GM18867 (cell line): ENCODE results near the gene NUDT22.

Source experiments
- ATAC-seq: cut with Tn5 transposase; IDR thresholded peaks from one replicate; pipeline ENCODE4 v1.9.1; 2021; ENCODE audit warnings: mild to moderate bottlenecking, moderate library complexity; ENCODE audit not compliant: unreplicated experiment

NUDT22 gene

GRCh38 chr11:64226507-64227051, 505 bp downstream of the NUDT22 start:
- ATAC-seq: peak; percentile 34

DNA sequence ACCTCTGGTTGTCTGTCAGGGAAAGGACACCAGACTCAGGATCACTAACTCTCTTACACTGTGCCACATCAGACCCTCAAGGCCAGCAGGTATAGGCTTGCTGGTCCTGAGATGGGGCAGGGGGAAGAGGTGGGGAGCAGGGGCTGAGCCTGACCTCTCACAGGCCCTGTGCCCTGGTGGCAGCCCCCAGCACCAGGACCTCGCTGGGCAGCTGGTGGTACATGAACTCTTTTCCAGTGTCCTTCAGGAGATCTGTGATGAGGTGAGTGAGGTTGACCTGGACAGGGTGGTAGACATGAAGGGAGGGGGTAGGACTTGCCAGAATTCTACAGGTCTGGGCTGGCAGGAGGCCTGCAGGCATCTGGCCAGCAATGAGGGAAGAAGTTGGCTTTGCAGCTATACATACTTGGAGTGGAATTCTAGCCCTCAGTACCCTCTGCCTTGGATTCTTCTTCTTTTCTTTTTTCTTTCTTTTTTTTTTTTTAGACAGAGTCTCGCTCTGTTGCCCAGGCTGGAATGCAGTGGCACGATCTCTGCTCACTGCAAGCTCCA, 1.4 kb downstream of the NUDT22 start:
- no peak for ATAC-seq

- ATAC-seq: no peak
Observed at GRCh38 chr11:64229090-64229743, 3.1 kb downstream of the NUDT22 start.

- no peak for ATAC-seq
Observed at GRCh38 chr11:64229744-64230170, 3.7 kb downstream of the NUDT22 start.

GRCh38 chr11:64230171-64230984, 4.3 kb downstream of the NUDT22 start, which contains the start of gene DNAJC4:
DNAJC4 (plus strand) TSS chr11:64230548; CDS start chr11:64230855, 307 bp downstream.
- peak; percentile 43 for ATAC-seq

DNA sequence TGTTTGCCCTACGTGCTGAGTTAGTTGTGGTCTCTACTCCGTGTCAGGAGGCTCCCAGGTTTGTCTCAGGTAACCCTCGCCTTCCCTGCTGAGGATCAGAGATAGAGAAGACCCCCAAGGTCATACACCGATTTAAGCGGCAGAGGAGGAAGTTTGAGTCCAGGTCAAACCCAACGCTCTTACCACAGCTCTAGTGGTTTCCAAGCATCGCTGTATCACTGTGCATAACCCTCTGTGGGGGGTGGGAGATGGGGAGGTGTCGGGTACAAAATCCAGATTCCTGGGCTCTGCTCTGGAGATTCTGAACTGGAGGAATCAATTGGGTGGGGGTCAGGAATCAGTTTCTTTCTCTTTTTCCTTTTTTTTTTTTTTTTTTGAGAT, 4.9 kb downstream of the NUDT22 start:
- ATAC-seq: no peak

DNA sequence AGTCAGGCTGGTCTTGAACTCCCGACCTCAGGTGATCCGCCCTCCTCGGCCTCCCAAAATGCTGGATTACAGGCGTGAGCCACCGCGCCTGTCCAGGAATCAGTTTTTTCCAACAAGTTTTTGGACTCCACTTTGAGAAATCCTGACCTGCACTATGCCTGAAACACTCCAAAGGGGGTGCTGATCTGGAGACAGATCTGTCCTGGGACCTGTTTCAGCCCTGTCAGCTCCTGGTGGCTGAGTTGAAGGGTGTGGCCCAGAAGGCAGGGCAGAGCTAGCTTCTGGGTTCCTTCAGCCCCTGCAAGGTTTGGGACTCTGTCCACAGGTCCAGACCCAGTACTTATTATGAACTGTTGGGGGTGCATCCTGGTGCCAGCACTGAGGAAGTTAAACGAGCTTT, 5.5 kb downstream of the NUDT22 start:
- ATAC-seq: no peak

DNA sequence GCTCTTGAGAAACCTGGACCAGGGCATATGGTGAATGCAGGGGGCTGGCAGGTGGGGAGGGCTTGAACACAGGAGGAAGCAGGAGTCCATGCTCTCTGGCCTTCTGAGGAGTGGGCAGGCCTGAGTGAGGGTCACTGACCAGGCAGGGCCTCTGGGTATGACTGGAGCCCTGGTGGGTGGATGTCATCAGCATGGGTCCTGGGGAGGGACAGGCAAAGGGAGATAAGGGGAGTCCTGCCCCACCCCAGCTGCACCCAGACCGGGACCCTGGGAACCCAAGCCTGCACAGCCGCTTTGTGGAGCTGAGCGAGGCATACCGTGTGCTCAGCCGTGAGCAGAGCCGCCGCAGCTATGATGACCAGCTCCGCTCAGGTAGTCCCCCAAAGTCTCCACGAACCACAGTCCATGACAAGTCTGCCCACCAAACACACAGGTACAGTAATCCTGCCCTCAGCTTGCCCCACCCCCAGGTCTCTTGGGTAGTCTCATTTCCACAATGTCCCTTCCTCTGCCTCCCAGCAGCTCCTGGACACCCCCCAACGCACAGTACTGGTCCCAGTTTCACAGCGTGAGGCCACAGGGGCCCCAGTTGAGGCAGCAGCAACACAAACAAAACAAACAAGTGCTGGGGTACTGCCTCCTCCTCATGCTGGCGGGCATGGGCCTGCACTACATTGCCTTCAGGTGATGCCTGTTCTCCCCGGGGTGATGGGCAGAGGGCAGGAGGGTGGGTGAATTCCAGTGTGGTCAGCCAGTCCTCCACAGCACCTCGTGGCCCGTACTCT, 6.3 kb downstream of the NUDT22 start:
- ATAC-seq: no peak

DNA sequence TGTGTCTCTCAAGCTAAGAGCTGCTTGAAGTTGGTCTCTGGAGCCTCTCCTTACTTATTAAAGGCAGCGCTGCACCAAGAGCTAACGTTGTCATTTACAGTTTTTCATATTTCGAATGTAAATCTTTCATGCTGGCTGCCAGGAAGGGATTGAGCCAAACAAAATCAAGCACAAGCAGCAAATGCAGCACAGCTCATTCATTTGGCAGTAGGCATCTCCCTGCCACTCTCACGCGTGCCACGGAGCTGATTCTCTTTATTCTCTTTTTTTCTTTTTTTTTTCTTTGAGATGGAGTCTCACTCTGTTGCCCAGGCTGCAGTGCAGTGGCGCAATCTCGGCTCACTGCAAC, 6.9 kb downstream of the NUDT22 start:
- ATAC-seq: no peak

- peak; percentile 34 for ATAC-seq
Observed at GRCh38 chr11:64233913-64234586, 8.0 kb downstream of the NUDT22 start, which contains the start of gene VEGFB. VEGFB (plus strand) TSS chr11:64234584; CDS start chr11:64234834, 250 bp downstream.

GRCh38 chr11:64234647-64235379, 8.7 kb downstream of the NUDT22 start:
- ATAC-seq: peak; percentile 26

DNA sequence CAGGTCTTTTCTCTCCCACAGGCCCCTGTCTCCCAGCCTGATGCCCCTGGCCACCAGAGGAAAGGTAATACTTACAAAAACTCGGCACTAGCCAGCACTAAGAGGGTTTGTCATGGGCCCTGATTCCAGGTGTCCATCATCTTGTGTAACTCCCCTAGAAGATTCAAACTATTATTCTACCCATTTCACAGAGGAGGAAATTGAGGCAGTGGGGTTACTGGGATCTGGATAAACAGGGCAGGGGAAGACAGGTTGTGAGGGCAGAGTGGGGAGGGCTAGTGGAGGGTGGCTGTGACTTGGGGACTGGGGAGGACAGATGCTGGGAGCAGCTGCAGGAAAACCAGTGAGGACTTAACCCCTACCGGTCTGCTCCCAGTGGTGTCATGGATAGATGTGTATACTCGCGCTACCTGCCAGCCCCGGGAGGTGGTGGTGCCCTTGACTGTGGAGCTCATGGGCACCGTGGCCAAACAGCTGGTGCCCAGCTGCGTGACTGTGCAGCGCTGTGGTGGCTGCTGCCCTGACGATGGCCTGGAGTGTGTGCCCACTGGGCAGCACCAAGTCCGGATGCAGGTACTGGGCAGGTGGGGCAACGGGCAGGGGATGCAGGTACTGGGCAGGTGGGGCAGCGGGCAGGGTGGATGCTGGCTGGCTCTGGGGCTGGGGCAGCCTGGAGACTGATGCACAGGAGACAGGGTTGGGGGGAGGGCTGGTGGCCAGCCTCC, 9.5 kb downstream of the NUDT22 start:
- ATAC-seq: no peak

GRCh38 chr11:64237484-64237951, 11.4 kb downstream of the NUDT22 start:
- no peak for ATAC-seq

GRCh38 chr11:64238076-64238475, 12.0 kb downstream of the NUDT22 start:
- no peak for ATAC-seq

- ATAC-seq: no peak
Observed at GRCh38 chr11:64238999-64239398, 12.9 kb downstream of the NUDT22 start.

DNA sequence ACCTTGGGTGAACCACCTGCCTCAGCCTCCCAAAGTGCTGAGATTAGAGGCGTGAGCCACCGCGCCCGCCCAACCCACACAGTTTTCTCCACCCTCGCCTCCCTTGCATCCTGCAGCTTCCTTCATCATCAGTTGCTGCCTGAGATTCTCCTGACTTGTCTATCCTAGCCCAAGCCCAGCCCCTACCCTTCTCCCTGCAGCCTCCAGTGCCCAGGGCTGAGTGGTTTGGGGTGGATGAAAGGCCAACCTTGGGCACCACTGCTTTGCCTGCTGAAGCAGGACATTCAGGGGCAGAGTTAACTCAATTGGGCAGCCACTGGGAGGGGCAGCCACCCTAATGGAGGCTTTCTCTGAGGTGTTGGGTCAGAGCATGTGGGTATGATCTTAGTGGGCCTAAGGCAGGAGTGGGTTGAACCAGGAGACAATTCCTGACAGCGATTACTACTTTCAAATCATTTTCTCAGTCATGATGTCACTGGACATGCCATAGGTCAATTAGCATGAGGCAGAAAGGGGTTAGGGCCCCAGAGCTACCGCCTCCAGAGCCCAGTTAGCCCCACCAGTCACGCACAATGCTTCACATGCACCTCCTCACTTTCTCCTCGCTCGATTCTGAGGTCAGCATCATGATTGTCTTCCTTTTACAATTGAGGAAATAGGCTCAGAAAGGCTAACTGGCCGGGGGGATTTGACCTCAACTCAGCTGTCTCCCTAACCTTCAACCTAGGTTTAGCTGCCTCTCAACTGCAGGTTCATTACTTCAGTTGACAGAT, 13.8 kb downstream of the NUDT22 start:
- no peak for ATAC-seq

- peak; percentile 54 for ATAC-seq
Observed at GRCh38 chr11:64240435-64241240, 14.6 kb downstream of the NUDT22 start, which contains the start of gene FKBP2. FKBP2 (plus strand) TSS chr11:64241095; CDS start chr11:64242388, 1,293 bp downstream.
